VCaP (cell line): ENCODE data around the gene CFAP58.
"Not testable (repeated sequence)": the region's sequence is repeated elsewhere in the genome, so short reads cannot be mapped to it uniquely, and the experiment has no call there.

ENCODE experiments used
- H3K27ac ChIP-seq: fragments of 450-650 bp; 2 replicates; pipeline ENCODE4 v1.5.1; 2017
- CTCF ChIP-seq: fragments of 450-650 bp; conservative IDR thresholded peaks from 2 replicates; pipeline ENCODE4 v1.5.1; 2017; ENCODE audit warnings: mild to moderate bottlenecking, moderate library complexity

CFAP58 gene

GRCh38 chr10:104450954-104451353 lies 97.3 kb downstream of the CFAP58 start:
- no peak overlapping the region for H3K27ac ChIP-seq
- TF ChIP-seq CTCF: no peak

GRCh38 chr10:104452977-104453376 lies 99.3 kb downstream of the CFAP58 start:
- TF ChIP-seq CTCF: no peak
- H3K27ac ChIP-seq: no peak overlapping the region

- no peak overlapping the region for H3K27ac ChIP-seq
Measured at GRCh38 chr10:104456802-104457542, 103.3 kb downstream of the CFAP58 start.

GRCh38 chr10:104457543-104457828 lies 103.9 kb downstream of the CFAP58 start:
- no peak for TF ChIP-seq CTCF
- no peak overlapping the region for H3K27ac ChIP-seq

More at GRCh38 chr10:104456802-104457542, 103.3 kb downstream of the CFAP58 start:
- TF ChIP-seq CTCF: no peak

- not testable (repeated sequence) for H3K27ac ChIP-seq
Measured at GRCh38 chr10:104465575-104465974, 111.9 kb downstream of the CFAP58 start.

- peak overlapping the region; percentile 11; the same call in 1 of the 2 replicates for H3K27ac ChIP-seq
Measured at GRCh38 chr10:104468818-104469217, 115.2 kb downstream of the CFAP58 start.

- TF ChIP-seq CTCF: no peak
- H3K27ac ChIP-seq: no peak overlapping the region
Measured at GRCh38 chr10:104472505-104472904, 118.9 kb downstream of the CFAP58 start.

GRCh38 chr10:104472957-104473745 lies 119.5 kb downstream of the CFAP58 start:
- H3K27ac ChIP-seq: no peak overlapping the region
- TF ChIP-seq CTCF: no peak
